Gastrocnemius medialis (tissue), 4 donors: ENCODE measurements around the gene VOPP1. TPM values are rescaled to one million over a fixed set of nuclear protein-coding genes. Genes with fewer than 3 reads are reported as not detected.
"Not testable (repeated sequence)": the region's sequence is repeated elsewhere in the genome, so short reads cannot be mapped to it uniquely, and the experiment has no call there.

ENCODE experiments used
- ATAC-seq, 2 donors: fragments of 150-250 bp; one replicate each; pipeline ENCODE4 v1.9.1; 2016
- DNase-seq, 2 donors: peaks; one replicate each; pipeline ENCODE4 v3.0.0-alpha.2; 2019
- H3K27ac ChIP-seq, 4 donors: fragments of 200-600 bp; sonication (generic); 1 replicate in 1 of 4; 2 replicates in 3 of 4; pipeline ENCODE4 v1.5.1; 2016 to 2018; ENCODE audit warnings: mild to moderate bottlenecking in 2 of 4, moderate library complexity in 1 of 4
- H3K27me3 ChIP-seq, 3 donors: fragments of 200-600 bp; sonication (generic) in 2 of 3; 1 replicate in 1 of 3; 2 replicates in 2 of 3; pipeline versions ENCODE4 v1.5.1 to v1.6.0; 2016 to 2019; ENCODE audit warnings: mild to moderate bottlenecking in 1 of 3, moderate library complexity in 1 of 3
- H3K36me3 ChIP-seq, 2 donors: fragments of 200-600 bp; sonication (generic) in 1 of 2; one replicate each; pipeline ENCODE4 v1.5.1; 2017 to 2018
- H3K4me1 ChIP-seq, 2 donors: fragments of 200-600 bp; sonication (generic) in 1 of 2; one replicate each; pipeline ENCODE4 v1.5.1; 2016 to 2017; ENCODE audit warnings: mild to moderate bottlenecking in 2 of 2
- H3K4me3 ChIP-seq, 4 donors: fragments of 200-600 bp; sonication (generic) in 3 of 4; 1 replicate in 1 of 4; 2 replicates in 3 of 4; pipeline ENCODE4 v1.5.1; 2016 to 2019; ENCODE audit warnings: mild to moderate bottlenecking in 2 of 4
- H3K9me3 ChIP-seq, 3 donors: fragments of 200-600 bp; sonication (generic) in 2 of 3; 1 replicate in 1 of 3; 2 replicates in 2 of 3; pipeline ENCODE4 v1.5.1; 2016 to 2019
- POLR2A ChIP-seq, 2 donors: fragments of 450-650 bp; IDR thresholded peaks; one replicate each; pipeline ENCODE4 v1.6.1; 2017; ENCODE audit warnings: antibody characterized with exemption in 2 of 2, mild to moderate bottlenecking in 2 of 2, moderate library complexity in 2 of 2
- in situ Hi-C, 4 donors: fragments of 200-750 bp; cut with MboI; loops; one replicate each; pipeline versions ENCODE4 v1.15.0 to v1.8.0; 2017; ENCODE audit warnings: low sequenced_read_pairs in 4 of 4
- intact Hi-C: fragments of 100-400 bp; cut with DNase I; formaldehyde crosslinking; loops from one replicate; pipeline ENCODE4 v1.15.1; 2023; ENCODE audit warnings: low total_unique reads
- total RNA-seq, 4 donors: library from RNA; depleted of rRNA; stranded (reverse); fragments of >200 nt; gene quantifications; one replicate each; pipeline versions ENCODE4 v1.1.0 to v1.2.3, GENCODE V29; 2016
- TF ChIP-seq, protein P1 (sequence below), 5 experiments: fragments of 450-650 bp in 3 of 5; fragments of 200-600 bp in 2 of 5; sonication (generic) in 2 of 5; IDR thresholded peaks in 4 of 5; conservative IDR thresholded peaks in 1 of 5; 1 replicate in 4 of 5; 2 replicates in 1 of 5; pipeline ENCODE4 v1.5.1; 2016 to 2019; ENCODE audit warnings: antibody characterized with exemption in 5 of 5, mild to moderate bottlenecking in 3 of 5, moderate library complexity in 3 of 5

The VOPP1 gene
- total RNA-seq, 4 donors from 2014 or later: 17.3 to 27.9 (median 26.5) TPM

DNA sequence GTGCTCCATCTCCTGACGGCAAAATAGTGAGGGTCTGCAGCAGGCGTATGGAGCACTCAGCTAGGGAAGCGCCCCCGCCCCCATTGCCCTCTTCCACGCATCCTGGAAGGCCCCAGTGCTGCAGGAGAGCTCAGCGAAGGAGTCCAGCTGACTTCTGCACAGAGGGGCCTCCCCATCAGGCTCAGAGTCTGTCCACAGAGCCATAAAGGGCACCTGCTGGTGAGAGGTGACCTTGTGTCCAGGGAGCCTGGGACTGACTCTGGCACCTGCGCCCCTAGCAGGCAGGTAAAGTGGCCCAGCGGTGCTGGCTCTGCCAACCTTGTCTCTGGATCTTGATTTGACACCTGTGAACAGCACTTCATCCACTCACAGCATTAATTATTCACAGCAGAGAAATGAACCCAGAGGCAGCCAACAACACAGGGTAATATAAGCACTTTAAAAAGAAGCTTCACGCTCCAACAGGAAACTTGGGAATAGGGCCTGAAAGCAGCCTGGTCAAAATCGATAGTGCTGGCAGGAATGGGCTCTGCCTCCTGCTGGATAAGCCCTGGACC, 59.6 kb downstream of the VOPP1 start:
- ATAC-seq: no peak
- in situ Hi-C loops: no loop called here
- no peak for DNase-seq
- no peak for TF ChIP-seq POLR2A (IDR thresholded peaks at IDR 0.05)
- intact Hi-C loops: no loop called here
- H3K27me3 ChIP-seq: no peaks in the 10 kb centered on the region
- H3K36me3 ChIP-seq: no peaks in the 10 kb centered on the region
- H3K4me3 ChIP-seq: no peak overlapping the region
- H3K9me3 ChIP-seq: no peaks in the 10 kb centered on the region
- H3K27ac ChIP-seq: no peak overlapping the region
- peaks cover 49 to 54% of the 10 kb centered on the region in 2 donors for H3K4me1 ChIP-seq

DNA sequence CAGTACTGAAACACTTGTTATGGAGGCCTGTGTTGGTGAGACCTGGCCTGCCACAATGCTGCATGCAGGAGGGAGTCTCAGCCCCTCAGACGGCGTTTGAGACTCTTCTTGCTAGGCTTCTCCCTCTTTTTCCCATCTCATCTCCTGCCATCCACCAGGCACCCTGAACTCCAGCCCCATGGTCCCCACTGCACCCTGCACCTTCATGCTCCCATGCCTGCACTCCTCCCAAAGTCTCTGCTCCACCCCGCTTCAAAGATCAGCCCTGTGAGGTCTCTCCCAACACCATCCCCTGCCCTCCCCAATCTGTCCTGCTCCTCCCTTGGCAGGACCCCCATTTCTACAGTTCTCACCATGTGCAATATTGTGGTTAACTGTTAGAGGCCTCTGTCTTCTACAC, 61.7 kb downstream of the VOPP1 start:
- intact Hi-C loops (no loop called here), in situ Hi-C loops (no loop called here)
- H3K4me1 ChIP-seq: peaks cover 37 to 41% of the 10 kb centered on the region in 2 donors

DNA sequence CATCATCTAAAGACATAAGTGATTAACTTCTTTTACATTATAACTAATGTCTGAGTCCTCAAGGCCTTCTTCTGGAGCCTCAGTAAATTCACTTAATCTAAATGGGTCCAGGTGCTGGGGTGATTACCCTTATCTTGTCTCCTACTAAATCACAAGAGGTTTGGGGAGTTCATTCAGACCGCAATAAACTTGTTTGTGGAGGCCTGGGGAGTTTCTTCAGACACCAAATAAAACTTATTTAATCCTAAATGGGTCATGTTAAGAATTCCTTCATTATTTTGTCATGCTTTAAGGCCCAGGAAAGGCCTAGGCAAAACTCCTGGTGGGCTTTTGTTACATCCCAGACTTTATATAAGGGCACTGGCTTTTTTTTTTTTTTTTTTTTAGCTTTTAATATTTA, 62.1 kb downstream of the VOPP1 start:
- H3K4me3 ChIP-seq, H3K9me3 ChIP-seq, ATAC-seq, H3K36me3 ChIP-seq, DNase-seq, H3K27me3 ChIP-seq, intact Hi-C loops, in situ Hi-C loops: not testable (repeated sequence)
- Histone ChIP-seq H3K27ac (peak overlapping the region in 2 of 4 donors; percentile 23 to 51), H3K4me1 (peaks cover 35 to 39% of the 10 kb centered on the region in 2 donors)

More for the DNA sequence above, 61.7 kb downstream of the VOPP1 start:
- Histone ChIP-seq H3K4me3 (no peak overlapping the region), H3K27ac (no peak overlapping the region), H3K36me3 (no peaks in the 10 kb centered on the region), H3K27me3 (no peaks in the 10 kb centered on the region), H3K9me3 (no peaks in the 10 kb centered on the region)
- ATAC-seq (no peak), DNase-seq (no peak)
- TF ChIP-seq, protein P1, sequence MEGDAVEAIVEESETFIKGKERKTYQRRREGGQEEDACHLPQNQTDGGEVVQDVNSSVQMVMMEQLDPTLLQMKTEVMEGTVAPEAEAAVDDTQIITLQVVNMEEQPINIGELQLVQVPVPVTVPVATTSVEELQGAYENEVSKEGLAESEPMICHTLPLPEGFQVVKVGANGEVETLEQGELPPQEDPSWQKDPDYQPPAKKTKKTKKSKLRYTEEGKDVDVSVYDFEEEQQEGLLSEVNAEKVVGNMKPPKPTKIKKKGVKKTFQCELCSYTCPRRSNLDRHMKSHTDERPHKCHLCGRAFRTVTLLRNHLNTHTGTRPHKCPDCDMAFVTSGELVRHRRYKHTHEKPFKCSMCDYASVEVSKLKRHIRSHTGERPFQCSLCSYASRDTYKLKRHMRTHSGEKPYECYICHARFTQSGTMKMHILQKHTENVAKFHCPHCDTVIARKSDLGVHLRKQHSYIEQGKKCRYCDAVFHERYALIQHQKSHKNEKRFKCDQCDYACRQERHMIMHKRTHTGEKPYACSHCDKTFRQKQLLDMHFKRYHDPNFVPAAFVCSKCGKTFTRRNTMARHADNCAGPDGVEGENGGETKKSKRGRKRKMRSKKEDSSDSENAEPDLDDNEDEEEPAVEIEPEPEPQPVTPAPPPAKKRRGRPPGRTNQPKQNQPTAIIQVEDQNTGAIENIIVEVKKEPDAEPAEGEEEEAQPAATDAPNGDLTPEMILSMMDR (IDR thresholded peaks at IDR 0.05 in 4 of 5, conservative IDR thresholded peaks at IDR 0.05 in 1 of 5): no peak
- no peak for TF ChIP-seq POLR2A (IDR thresholded peaks at IDR 0.05)

DNA sequence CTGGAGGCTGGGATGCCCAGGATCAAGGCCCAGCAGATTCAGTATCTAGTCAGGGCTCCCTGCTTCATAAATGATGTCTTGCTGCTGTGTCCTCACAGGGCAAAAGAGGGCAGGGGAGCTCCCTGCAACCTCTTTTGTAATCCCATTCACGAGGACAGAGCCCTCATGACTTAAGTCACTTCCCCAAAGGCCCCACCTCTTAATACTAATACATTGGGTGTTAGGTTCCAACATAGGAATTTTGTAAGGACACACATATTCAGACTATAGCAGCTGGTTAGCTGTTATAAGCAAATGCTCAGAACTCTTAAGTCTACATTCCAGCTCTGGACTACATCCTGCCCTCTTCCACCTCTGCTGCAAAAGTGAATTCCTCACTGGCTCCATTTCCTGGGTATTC, 63.0 kb downstream of the VOPP1 start:
- Histone ChIP-seq H3K9me3 (no peaks in the 10 kb centered on the region), H3K4me3 (no peak overlapping the region), H3K27me3 (no peaks in the 10 kb centered on the region), H3K36me3 (no peaks in the 10 kb centered on the region), H3K4me1 (peaks cover 35 to 44% of the 10 kb centered on the region in 2 donors), H3K27ac (peak overlapping the region; percentile 0 to 51 (median 20))
- TF ChIP-seq, protein P1 (IDR thresholded peaks at IDR 0.05 in 4 of 5, conservative IDR thresholded peaks at IDR 0.05 in 1 of 5): no peak
- TF ChIP-seq POLR2A (IDR thresholded peaks at IDR 0.05): peak in 1 of 2 donors; percentile 7
- in situ Hi-C loops (loop anchor here in 1 of 4 donors (10.0 kb wide), 1 partner anchor 85 kb away; no protein-coding TSS in a partner anchor), intact Hi-C loops (no loop called here)
- ATAC-seq (peak; percentile 65 to 81), DNase-seq (peak; percentile 22 to 53)

DNA sequence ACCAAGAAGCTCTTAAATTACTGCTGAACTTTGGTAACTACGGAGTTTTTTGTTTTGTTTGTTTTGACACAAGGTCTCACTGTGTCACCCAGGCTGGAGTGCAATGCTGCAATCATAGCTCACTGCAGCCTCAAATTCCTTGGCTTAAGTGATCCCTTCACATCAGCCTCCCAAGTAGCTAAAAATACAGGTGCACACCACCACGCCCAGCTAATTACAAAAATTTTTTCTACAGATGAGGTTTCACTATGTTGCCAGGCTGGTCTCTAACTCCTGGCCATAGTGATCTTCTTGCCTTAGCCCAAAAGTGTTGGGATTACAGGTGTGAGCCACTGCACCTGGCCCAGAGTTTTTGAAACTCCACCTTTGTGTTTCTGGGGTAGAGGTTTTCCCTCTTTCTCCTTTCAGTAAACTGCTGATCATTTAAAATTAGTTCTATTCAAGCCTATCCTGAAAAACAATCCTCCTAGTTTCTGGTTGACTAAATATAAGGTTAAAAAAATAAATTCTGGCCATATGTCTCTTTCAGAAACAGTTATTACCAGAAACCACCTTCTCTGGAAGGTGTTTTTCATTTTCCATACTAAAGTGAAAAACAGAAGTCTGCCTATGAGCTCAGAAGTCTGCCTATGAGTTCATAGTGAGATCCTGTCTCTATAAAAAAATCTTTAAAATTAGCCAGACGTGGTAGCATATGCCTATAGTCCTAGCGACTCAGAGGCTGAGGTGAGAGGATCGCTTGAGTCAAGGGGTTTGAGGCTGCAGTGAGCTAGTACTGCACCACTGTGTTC, 63.9 kb downstream of the VOPP1 start:
- in situ Hi-C loops: loop anchor here in 1 of 4 donors (10.0 kb wide), 1 partner anchor 86 kb away; no protein-coding TSS in a partner anchor
- DNase-seq (no peak), ATAC-seq (no peak)
- no peaks in the 10 kb centered on the region for H3K9me3 ChIP-seq
- no peaks in the 10 kb centered on the region for H3K36me3 ChIP-seq
- peaks cover 43 to 53% of the 10 kb centered on the region in 2 donors for H3K4me1 ChIP-seq
- intact Hi-C loops: no loop called here
- TF ChIP-seq, protein P1 (IDR thresholded peaks at IDR 0.05 in 4 of 5, conservative IDR thresholded peaks at IDR 0.05 in 1 of 5): no peak
- TF ChIP-seq POLR2A (IDR thresholded peaks at IDR 0.05): no peak
- H3K27ac ChIP-seq: peak overlapping the region; percentile 0 to 23 (median 16)
- H3K27me3 ChIP-seq: no peaks in the 10 kb centered on the region
- H3K4me3 ChIP-seq: no peak overlapping the region
